Breast epithelium (tissue), 3 donors: ENCODE measurements around the gene CYTH2.

Source experiments
- CTCF ChIP-seq, 3 donors: fragments of 450-650 bp; IDR thresholded peaks; one replicate each; pipeline ENCODE4 v1.5.1; 2016 to 2017; ENCODE audit warnings: antibody characterized with exemption in 3 of 3, mild to moderate bottlenecking in 3 of 3, moderate library complexity in 3 of 3
- POLR2A ChIP-seq: fragments of 450-650 bp; IDR thresholded peaks from one replicate; pipeline ENCODE4 v1.6.1; 2016; ENCODE audit warnings: antibody characterized with exemption, mild to moderate bottlenecking, moderate library complexity

DNA sequence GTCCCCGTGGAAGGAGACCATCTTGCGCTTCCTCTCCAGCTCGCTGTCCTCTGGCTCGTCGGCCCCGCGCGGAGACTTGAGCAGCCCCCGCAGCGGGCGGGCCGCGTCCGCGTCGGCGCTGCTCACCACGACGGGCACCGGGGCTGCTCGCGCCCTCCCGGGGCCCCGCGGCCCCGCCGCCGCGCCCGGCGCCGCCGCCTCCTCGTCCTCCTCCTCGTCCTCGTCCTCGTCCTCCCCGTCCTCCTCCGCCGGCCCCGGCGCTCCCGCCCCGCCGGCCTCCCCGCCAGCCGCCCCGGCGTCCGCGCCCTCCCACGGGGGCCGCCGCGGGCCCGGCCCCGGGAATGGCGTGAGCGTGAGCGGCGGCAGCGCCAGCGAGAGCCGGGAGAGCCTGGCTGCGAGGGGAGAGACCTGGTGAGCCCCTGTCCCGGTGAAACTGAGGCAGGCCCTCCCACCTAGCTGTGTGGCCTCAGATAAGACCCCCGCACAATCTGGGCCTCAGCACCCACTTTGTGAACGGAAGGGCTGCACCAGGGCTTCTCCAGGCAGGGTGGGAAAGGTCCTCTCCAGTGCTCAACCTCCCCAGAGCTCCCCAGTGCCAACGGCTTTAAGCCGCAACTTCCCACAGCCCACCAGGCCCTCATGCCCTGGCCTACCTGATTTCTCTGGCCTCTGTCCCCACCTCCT is 24.7 kb downstream of the CYTH2 start:
- TF ChIP-seq CTCF (IDR thresholded peaks at IDR 0.05), result no peak
- TF ChIP-seq POLR2A, result no peak
